Measurements from ENCODE around the gene TCF25.
"Not testable (repeated sequence)": the region's sequence is repeated elsewhere in the genome, so short reads cannot be mapped to it uniquely, and the experiment has no call there.

The TCF25 gene

DNA sequence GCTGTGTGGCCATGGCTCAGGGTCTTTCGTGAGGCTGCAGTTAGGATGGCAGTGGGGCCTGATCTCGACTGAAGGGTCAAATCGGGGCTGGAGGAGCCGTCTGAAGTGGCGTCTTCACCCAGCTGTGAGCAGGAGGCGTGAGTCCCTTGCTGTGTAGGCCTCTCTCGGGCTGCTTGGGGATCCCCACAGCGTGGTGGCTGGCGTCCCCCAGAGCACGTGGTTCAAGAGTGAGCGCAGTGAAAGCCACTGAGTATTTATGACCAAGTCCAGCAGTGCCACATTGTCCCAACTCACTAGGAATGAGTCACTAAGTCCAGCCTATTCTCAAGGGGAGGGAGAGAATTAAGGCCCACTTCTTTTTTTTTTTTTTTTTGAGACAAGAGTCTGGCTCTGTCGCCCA, 11.7 kb upstream of the TCF25 start:
- Histone ChIP-seq H3K9ac (ENCODE audit: low read depth in 1 of 2, low read length in 2 of 2) (no peak overlapping the region), H3K36me3 (ENCODE audit: control insufficient read depth in 2 of 2, insufficient read depth in 2 of 2, low read length in 2 of 2) (peaks cover 20 to 30% of the 10 kb centered on the region in 2 donors), H3K27me3 (ENCODE audit: control insufficient read depth in 2 of 2, insufficient read depth in 2 of 2, low read length in 2 of 2) (no peaks in the 10 kb centered on the region), H3K4me3 (ENCODE audit: low read length in 2 of 2) (no peak overlapping the region), H3K27ac (ENCODE audit: low read depth in 2 of 2, low read length in 2 of 2) (no peak overlapping the region), H3K4me1 (ENCODE audit: control insufficient read depth in 2 of 2, insufficient read depth in 2 of 2, low read length in 2 of 2) (peaks cover 12 to 19% of the 10 kb centered on the region in 2 donors), H3K9me3 (ENCODE audit: control insufficient read depth in 2 of 2, low read length in 2 of 2) (no peaks in the 10 kb centered on the region)

GRCh38 chr16:89862732-89863131, 10.7 kb upstream of the TCF25 start:
- H3K36me3 ChIP-seq (ENCODE audit: control insufficient read depth in 2 of 2, insufficient read depth in 2 of 2, low read length in 2 of 2), result peaks cover 20 to 30% of the 10 kb centered on the region in 2 donors
- H3K9me3 ChIP-seq (ENCODE audit: control insufficient read depth in 2 of 2, low read length in 2 of 2), result peaks cover 0 to under 1% of the 10 kb centered on the region in 2 donors
- H3K4me3 ChIP-seq (ENCODE audit: low read length in 2 of 2), result no peak overlapping the region
- H3K4me1 ChIP-seq (ENCODE audit: control insufficient read depth in 2 of 2, insufficient read depth in 2 of 2, low read length in 2 of 2), result peaks cover 12 to 19% of the 10 kb centered on the region in 2 donors
- H3K27me3 ChIP-seq (ENCODE audit: control insufficient read depth in 2 of 2, insufficient read depth in 2 of 2, low read length in 2 of 2), result no peaks in the 10 kb centered on the region
- H3K9ac ChIP-seq (ENCODE audit: low read depth in 1 of 2, low read length in 2 of 2), result no peak overlapping the region
- H3K27ac ChIP-seq (ENCODE audit: low read depth in 2 of 2, low read length in 2 of 2), result peak overlapping the region in 1 of 2 donors; percentile 16

GRCh38 chr16:89863741-89864526, 9.5 kb upstream of the TCF25 start:
- peak overlapping the region in 1 of 2 donors; percentile 33 for H3K4me3 ChIP-seq (ENCODE audit: low read length in 2 of 2)
- peaks cover 12 to 19% of the 10 kb centered on the region in 2 donors for H3K4me1 ChIP-seq (ENCODE audit: control insufficient read depth in 2 of 2, insufficient read depth in 2 of 2, low read length in 2 of 2)
- H3K9me3 ChIP-seq (ENCODE audit: control insufficient read depth in 2 of 2, low read length in 2 of 2), result peaks cover 0 to 3% of the 10 kb centered on the region in 2 donors
- H3K36me3 ChIP-seq (ENCODE audit: control insufficient read depth in 2 of 2, insufficient read depth in 2 of 2, low read length in 2 of 2), result peaks cover 26 to 28% of the 10 kb centered on the region in 2 donors
- no peak overlapping the region for H3K9ac ChIP-seq (ENCODE audit: low read depth in 1 of 2, low read length in 2 of 2)
- H3K27me3 ChIP-seq (ENCODE audit: control insufficient read depth in 2 of 2, insufficient read depth in 2 of 2, low read length in 2 of 2), result no peaks in the 10 kb centered on the region
- peak overlapping the region; percentile 48 to 67 for H3K27ac ChIP-seq (ENCODE audit: low read depth in 2 of 2, low read length in 2 of 2)

DNA sequence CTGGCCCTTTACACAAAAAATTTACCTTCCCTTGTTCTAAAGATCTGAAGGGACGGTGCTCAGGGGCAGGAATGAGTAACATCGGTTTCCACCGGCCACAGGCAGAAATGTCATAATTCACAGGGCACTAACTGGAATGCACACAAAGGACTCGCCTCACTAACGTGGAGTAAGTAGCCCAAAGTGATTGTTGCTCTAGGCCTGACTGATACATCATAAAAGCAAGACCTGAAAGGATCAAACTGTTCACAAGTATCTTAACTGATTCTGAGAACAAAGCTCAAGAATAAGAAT, 8.9 kb upstream of the TCF25 start:
- Histone ChIP-seq H3K9me3 (ENCODE audit: control insufficient read depth in 2 of 2, low read length in 2 of 2) (peaks cover 0 to 3% of the 10 kb centered on the region in 2 donors), H3K4me1 (ENCODE audit: control insufficient read depth in 2 of 2, insufficient read depth in 2 of 2, low read length in 2 of 2) (peaks cover 12 to 19% of the 10 kb centered on the region in 2 donors), H3K9ac (ENCODE audit: low read depth in 1 of 2, low read length in 2 of 2) (no peak overlapping the region), H3K4me3 (ENCODE audit: low read length in 2 of 2) (no peak overlapping the region), H3K36me3 (ENCODE audit: control insufficient read depth in 2 of 2, insufficient read depth in 2 of 2, low read length in 2 of 2) (peaks cover 28 to 29% of the 10 kb centered on the region in 2 donors), H3K27ac (ENCODE audit: low read depth in 2 of 2, low read length in 2 of 2) (peak overlapping the region; percentile 48 to 67), H3K27me3 (ENCODE audit: control insufficient read depth in 2 of 2, insufficient read depth in 2 of 2, low read length in 2 of 2) (no peaks in the 10 kb centered on the region)

GRCh38 chr16:89867918-89868317, 5.5 kb upstream of the TCF25 start:
- H3K9ac ChIP-seq (ENCODE audit: low read depth in 1 of 2, low read length in 2 of 2), result no peak overlapping the region
- H3K4me1 ChIP-seq (ENCODE audit: control insufficient read depth in 2 of 2, insufficient read depth in 2 of 2, low read length in 2 of 2), result peaks cover 21 to 27% of the 10 kb centered on the region in 2 donors
- H3K4me3 ChIP-seq (ENCODE audit: low read length in 2 of 2), result no peak overlapping the region
- no peak overlapping the region for H3K27ac ChIP-seq (ENCODE audit: low read depth in 2 of 2, low read length in 2 of 2)
- H3K27me3 ChIP-seq (ENCODE audit: control insufficient read depth in 2 of 2, insufficient read depth in 2 of 2, low read length in 2 of 2), result no peaks in the 10 kb centered on the region
- H3K36me3 ChIP-seq (ENCODE audit: control insufficient read depth in 2 of 2, insufficient read depth in 2 of 2, low read length in 2 of 2), result peaks cover 11 to 22% of the 10 kb centered on the region in 2 donors
- peaks cover 0 to 3% of the 10 kb centered on the region in 2 donors for H3K9me3 ChIP-seq (ENCODE audit: control insufficient read depth in 2 of 2, low read length in 2 of 2)

DNA sequence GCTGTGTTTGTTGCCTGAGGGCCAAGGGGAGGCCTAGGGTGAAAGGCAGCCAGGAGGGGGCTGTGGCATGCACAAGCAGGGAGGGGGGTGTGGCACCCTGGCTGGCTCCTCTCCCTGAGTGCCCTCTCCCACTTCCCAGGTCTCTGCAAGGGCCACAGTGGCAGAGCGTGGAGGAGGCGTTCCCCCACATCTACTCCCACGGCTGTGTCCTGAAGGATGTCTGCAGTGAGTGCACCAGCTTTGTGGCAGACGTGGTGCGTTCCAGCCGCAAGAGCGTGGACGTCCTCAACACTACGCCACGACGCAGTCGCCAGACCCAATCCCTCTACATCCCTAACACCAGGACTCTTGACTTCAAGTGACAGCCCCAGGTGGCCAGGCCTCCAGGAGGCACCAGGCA, 3.5 kb upstream of the TCF25 start:
- Histone ChIP-seq H3K4me3 (ENCODE audit: low read length in 2 of 2) (no peak overlapping the region), H3K36me3 (ENCODE audit: control insufficient read depth in 2 of 2, insufficient read depth in 2 of 2, low read length in 2 of 2) (peaks cover 3 to 21% of the 10 kb centered on the region in 2 donors), H3K9ac (ENCODE audit: low read depth in 1 of 2, low read length in 2 of 2) (no peak overlapping the region), H3K27ac (ENCODE audit: low read depth in 2 of 2, low read length in 2 of 2) (no peak overlapping the region), H3K4me1 (ENCODE audit: control insufficient read depth in 2 of 2, insufficient read depth in 2 of 2, low read length in 2 of 2) (peaks cover 11 to 18% of the 10 kb centered on the region in 2 donors), H3K9me3 (ENCODE audit: control insufficient read depth in 2 of 2, low read length in 2 of 2) (peaks cover 0 to 3% of the 10 kb centered on the region in 2 donors), H3K27me3 (ENCODE audit: control insufficient read depth in 2 of 2, insufficient read depth in 2 of 2, low read length in 2 of 2) (no peaks in the 10 kb centered on the region)

DNA sequence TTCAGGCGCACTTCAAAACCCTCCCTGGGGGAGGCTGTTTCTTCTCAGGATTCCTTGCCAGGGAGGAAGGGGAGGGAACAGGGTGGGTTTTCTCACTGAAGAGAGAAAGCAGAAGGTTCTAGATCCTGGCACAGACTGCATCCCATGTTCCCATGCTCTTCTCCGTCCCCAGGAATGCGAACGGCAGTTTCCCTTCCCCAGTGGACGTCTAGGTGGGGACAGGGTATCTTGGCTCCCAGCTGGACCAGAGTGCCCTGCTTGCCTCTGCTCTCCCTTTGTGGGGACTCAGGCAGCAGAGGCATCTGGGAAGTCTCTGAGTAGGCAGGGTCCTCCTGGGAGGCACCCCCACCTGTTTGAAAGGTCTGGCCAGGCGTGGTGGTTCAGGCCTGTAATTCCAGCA, 3.0 kb upstream of the TCF25 start:
- no peak overlapping the region for H3K9ac ChIP-seq (ENCODE audit: low read depth in 1 of 2, low read length in 2 of 2)
- peaks cover 3 to 25% of the 10 kb centered on the region in 2 donors for H3K36me3 ChIP-seq (ENCODE audit: control insufficient read depth in 2 of 2, insufficient read depth in 2 of 2, low read length in 2 of 2)
- peaks cover 0 to 3% of the 10 kb centered on the region in 2 donors for H3K9me3 ChIP-seq (ENCODE audit: control insufficient read depth in 2 of 2, low read length in 2 of 2)
- H3K27me3 ChIP-seq (ENCODE audit: control insufficient read depth in 2 of 2, insufficient read depth in 2 of 2, low read length in 2 of 2), result no peaks in the 10 kb centered on the region
- H3K4me1 ChIP-seq (ENCODE audit: control insufficient read depth in 2 of 2, insufficient read depth in 2 of 2, low read length in 2 of 2), result peaks cover 11 to 18% of the 10 kb centered on the region in 2 donors
- H3K27ac ChIP-seq (ENCODE audit: low read depth in 2 of 2, low read length in 2 of 2), result no peak overlapping the region
- H3K4me3 ChIP-seq (ENCODE audit: low read length in 2 of 2), result no peak overlapping the region

DNA sequence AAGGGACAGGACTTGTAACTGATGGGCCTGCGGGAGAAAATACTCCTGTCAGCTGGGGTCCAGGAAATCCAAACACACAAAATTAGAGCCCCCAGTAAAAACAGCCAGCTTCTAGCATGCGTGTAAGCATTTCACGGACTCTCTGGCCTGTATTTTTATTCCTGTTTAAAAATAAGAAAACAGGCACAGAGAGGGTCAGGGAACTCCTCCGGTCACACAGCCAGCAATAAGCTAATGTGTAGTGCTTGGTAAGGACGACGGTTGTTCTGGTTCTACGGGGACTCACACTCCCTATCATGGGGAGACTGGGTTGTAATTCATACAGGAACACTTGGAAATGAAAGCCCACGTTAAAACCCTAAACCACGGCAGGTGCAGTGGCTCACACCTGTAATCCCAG, 1.5 kb upstream of the TCF25 start:
- H3K4me1 ChIP-seq (ENCODE audit: control insufficient read depth in 2 of 2, insufficient read depth in 2 of 2, low read length in 2 of 2), result peaks cover 11 to 18% of the 10 kb centered on the region in 2 donors
- H3K27ac ChIP-seq (ENCODE audit: low read depth in 2 of 2, low read length in 2 of 2), result no peak overlapping the region
- H3K36me3 ChIP-seq (ENCODE audit: control insufficient read depth in 2 of 2, insufficient read depth in 2 of 2, low read length in 2 of 2), result peaks cover 3 to 31% of the 10 kb centered on the region in 2 donors
- no peak overlapping the region for H3K9ac ChIP-seq (ENCODE audit: low read depth in 1 of 2, low read length in 2 of 2)
- H3K9me3 ChIP-seq (ENCODE audit: control insufficient read depth in 2 of 2, low read length in 2 of 2), result peaks cover 0 to 3% of the 10 kb centered on the region in 2 donors
- H3K27me3 ChIP-seq (ENCODE audit: control insufficient read depth in 2 of 2, insufficient read depth in 2 of 2, low read length in 2 of 2), result no peaks in the 10 kb centered on the region
- no peak overlapping the region for H3K4me3 ChIP-seq (ENCODE audit: low read length in 2 of 2)

DNA sequence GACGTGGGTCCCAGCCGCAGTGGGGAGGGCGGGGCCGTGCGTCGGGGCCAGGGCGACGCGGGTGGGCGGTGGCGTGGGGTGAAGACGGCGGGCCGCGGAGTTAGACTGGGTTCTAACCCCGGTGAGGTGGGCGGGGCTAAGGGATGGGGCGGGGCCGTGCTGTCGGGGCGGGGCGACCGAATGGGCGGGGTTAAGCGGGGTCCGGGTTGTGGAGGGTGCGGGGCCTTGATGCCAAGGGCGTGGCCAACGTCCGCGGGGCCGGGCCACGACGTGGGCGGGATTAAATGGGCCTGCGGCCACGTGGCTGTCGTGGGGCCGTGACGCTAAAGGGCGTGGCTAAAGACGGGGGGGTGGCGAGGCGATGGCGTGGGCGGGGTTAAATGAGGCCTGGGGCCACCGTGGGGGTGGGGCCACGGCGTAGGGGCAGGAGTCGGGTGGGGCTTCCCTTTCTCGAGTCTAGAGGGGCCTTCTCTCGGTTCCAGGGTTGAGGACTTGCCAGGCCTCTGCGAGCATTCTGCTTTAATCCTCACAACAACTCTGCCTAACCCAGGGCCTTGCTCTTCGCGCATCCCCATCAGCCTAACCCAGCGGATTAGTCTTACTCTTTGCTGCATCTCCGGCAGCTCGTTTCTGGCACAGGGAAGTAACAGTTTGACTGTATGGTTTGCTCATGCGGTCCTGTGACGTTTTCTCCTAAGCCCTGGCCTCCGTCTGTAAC, 739 bp downstream of the TCF25 start:
- Histone ChIP-seq H3K9ac (ENCODE audit: low read depth in 1 of 2, low read length in 2 of 2) (peak overlapping the region; percentile 49 to 98), H3K9me3 (ENCODE audit: control insufficient read depth in 2 of 2, low read length in 2 of 2) (no peaks in the 10 kb centered on the region), H3K27ac (ENCODE audit: low read depth in 2 of 2, low read length in 2 of 2) (peak overlapping the region; percentile 100), H3K36me3 (ENCODE audit: control insufficient read depth in 2 of 2, insufficient read depth in 2 of 2, low read length in 2 of 2) (peaks cover 7 to 29% of the 10 kb centered on the region in 2 donors), H3K4me3 (ENCODE audit: low read length in 2 of 2) (peak overlapping the region; percentile 65 to 92), H3K4me1 (ENCODE audit: control insufficient read depth in 2 of 2, insufficient read depth in 2 of 2, low read length in 2 of 2) (peaks cover 11 to 18% of the 10 kb centered on the region in 2 donors), H3K27me3 (ENCODE audit: control insufficient read depth in 2 of 2, insufficient read depth in 2 of 2, low read length in 2 of 2) (no peaks in the 10 kb centered on the region)

DNA sequence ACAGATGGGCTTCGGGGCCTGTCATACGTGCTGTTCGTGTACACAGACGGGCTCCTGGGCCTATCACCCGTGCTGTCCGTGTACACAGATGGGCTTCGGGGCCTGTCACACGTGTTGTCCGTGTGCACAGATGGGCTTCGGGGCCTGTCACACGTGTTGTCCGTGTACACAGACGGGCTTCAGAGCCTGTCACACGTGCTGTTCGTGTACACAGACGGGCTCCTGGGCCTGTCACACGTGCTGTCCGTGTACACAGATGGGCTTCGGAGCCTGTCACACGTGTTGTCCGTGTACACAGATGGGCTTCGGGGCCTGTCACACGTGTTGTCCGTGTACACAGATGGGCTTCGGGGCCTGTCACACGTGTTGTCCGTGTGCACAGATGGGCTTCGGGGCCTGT, 5.7 kb downstream of the TCF25 start:
- H3K27ac ChIP-seq (ENCODE audit: low read depth in 2 of 2, low read length in 2 of 2); H3K9ac ChIP-seq (ENCODE audit: low read depth in 1 of 2, low read length in 2 of 2); H3K27me3 ChIP-seq (ENCODE audit: control insufficient read depth in 2 of 2, insufficient read depth in 2 of 2, low read length in 2 of 2); H3K4me3 ChIP-seq (ENCODE audit: low read length in 2 of 2); H3K9me3 ChIP-seq (ENCODE audit: control insufficient read depth in 2 of 2, low read length in 2 of 2); H3K4me1 ChIP-seq (ENCODE audit: control insufficient read depth in 2 of 2, insufficient read depth in 2 of 2, low read length in 2 of 2): not testable (repeated sequence)
- H3K36me3 ChIP-seq (ENCODE audit: control insufficient read depth in 2 of 2, insufficient read depth in 2 of 2, low read length in 2 of 2), result peaks cover 33 to 49% of the 10 kb centered on the region in 2 donors

All from mucosa of rectum (tissue), 2 donors.